HG03196 (cell line): Measurements from ENCODE around the gene CARMIL3.

Source experiments
- ATAC-seq: cut with Tn5 transposase; IDR thresholded peaks from one replicate; pipeline ENCODE4 v1.9.1; 2021; ENCODE audit not compliant: unreplicated experiment

Gene CARMIL3

GRCh38 chr14:24060984-24061913 is 9.4 kb downstream of the CARMIL3 start:
- ATAC-seq: no peak

GRCh38 chr14:24062216-24062980 is 10.6 kb downstream of the CARMIL3 start:
- no peak for ATAC-seq

DNA sequence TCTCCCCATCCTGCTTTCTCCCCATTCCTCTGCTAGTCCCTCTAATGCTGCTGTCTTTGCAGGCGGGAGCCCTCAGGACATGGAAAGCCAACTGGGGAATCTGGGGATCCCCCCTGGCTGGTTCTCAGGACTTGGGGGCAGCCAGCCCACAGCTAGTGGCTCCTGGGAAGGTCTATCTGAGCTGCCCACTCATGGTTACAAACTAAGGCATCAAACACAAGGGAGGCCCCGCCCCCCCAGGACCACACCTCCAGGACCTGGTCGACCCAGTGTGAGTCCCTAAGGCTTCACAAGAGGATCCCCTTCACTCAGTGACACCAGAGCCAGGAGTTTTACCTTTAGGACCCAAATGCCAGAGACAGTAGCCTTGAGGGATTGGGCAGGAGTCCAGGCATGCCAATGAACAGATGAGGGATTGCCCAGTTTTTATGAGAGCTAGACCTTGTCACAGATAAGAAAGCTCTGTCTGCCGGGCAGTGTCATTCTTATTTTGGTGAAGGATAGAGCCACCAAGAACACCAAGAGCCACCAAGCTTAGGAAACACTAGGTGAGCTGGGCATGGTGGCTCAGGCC is 11.5 kb downstream of the CARMIL3 start:
- ATAC-seq: no peak

DNA sequence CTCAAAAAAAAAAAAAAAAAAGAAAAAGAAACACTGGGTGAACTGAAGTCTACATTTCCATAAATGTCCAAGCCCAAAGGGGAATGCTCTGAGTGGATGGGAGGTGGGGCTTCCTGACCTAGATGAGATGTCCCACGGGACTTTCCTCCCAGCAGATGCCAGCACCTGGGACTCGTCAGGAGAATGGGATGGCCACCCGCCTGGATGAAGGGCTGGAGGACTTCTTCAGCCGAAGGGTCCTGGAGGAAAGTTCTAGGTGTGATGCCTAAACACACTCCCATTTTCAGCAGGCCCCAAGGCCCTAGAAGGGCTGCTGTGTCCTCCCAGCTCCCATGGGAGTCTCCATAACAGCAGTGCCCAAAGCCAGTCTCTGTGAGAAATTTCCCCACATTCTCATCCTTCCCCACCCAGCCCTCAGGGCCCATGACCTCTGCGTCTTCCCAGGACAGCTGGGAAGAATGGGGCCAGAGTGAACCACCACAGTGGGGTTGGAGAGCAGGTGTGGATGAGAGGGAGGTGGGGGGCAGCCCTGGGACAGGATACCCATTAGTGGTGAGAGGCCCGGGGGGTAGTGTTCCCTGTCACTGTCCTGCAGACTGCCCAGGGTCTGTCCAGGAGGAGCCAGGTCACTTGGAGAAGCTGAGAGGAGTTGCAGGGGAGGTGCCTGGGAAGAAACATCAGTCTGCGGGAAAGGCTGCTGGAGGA is 12.4 kb downstream of the CARMIL3 start:
- ATAC-seq: no peak

- no peak for ATAC-seq
These were observed 13.0 kb downstream of the CARMIL3 start for GRCh38 chr14:24064856-24065255.

DNA sequence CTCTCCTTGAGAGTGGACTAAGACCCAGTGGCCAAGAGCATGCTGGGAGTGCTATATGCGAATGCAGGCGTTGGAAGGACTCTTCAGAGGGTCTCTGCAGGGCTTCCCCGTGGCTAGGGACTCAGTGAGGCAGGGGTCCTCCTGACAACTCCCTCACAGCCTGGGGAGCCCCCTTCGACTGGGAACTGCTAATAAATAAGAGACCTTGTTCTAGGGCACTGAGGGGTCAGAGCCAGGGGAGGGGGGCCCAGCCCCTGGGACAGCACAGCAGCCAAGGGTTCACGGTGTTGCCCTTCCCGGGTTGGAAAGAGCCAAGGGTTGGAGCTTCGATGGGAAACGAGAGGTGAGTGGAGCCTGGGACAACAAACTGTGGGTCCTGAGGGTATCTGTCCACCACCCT is 13.6 kb downstream of the CARMIL3 start:
- ATAC-seq: no peak

DNA sequence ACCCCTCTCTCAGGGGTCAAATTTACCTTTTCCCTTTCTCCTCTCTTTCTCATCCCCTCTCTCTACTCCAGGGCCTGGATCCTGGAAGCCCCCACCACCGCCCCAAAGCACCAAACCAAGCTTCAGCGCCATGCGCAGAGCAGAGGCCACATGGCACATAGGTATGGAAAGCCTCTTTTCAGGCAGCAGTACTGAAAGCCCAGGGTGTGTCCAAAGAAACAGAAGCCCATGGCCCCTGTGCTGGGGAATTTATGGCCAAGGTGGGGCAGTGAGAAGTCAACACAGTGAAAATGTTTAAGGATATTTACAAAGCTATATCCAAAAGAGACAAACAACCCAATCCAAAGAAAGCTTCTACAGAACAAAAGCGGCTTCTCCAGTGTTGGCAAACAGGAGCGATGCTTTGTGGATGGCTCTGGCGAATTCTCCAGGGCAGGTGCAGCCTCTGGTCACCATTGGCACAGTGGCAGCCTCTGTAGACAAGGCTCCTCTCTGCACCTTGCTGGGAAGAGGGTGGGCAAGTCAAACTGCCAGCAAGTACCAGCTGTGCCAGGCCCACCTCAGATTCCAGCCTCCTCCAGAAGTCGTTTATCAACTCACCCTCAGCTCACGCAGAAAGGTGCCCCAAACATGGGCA is 14.8 kb downstream of the CARMIL3 start:
- ATAC-seq: no peak

DNA sequence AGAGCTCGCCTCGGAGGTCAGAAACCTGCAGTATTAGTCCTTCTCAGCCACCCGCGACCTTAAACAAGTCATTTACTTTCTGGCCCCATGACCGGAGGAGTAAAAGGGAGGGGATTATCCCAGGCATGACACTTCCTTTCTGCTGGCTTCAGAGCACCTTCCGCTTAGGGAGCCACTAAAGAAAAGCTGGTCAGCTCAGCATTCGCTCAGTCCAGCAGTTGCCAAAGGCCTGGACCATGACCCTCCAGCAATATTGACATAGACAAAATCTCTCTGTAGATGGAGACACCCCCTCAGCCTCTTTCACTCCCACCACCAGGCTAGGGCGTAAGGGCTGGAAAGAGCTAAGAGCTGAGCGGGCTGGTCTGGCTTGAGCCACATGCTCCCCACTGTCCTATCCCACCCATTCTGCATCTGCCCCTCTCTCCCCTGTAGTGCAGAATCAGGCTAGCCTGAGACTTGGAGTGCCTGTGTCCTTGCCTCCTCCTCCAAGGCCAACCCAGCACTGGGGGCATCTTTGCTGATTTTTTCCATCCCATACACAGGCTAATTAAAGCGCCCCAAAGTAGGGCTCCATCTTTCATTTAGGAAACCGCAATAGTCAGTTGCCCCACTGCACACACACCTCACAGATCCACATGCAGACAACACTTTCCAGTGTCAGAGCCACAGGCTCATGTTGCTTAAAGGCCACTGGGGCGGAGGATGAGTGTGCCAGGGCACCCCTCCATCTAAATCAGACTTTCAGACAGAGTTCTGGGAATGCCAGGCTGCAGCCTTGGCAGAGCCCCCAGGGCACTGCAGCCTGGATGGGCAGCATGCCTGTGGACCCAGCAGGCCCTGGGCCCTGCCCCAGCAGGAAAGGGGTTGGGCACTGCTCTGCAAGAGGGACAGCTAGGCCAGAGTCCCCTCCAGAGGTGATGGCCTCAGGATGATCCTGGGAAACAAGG is 15.6 kb downstream of the CARMIL3 start:
- no peak for ATAC-seq

GRCh38 chr14:24068711-24069410 is 17.1 kb downstream of the CARMIL3 start:
- ATAC-seq: no peak

DNA sequence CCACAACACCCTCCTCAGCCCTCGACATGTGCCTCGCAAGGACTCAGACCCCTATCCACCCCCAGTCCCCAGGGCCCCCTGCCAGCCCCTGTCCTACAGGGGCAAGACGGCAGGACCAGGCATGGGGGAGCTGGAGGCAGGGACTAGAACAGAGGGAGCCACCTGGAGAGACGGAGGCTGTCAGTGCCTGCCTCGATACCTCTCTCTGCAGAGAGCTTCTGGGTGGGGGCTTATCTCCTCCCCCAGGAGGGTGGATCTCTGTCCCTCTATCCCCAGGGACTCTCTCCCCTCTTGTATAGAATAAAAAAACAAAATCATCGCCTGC is 17.6 kb downstream of the CARMIL3 start:
- ATAC-seq: no peak

DNA sequence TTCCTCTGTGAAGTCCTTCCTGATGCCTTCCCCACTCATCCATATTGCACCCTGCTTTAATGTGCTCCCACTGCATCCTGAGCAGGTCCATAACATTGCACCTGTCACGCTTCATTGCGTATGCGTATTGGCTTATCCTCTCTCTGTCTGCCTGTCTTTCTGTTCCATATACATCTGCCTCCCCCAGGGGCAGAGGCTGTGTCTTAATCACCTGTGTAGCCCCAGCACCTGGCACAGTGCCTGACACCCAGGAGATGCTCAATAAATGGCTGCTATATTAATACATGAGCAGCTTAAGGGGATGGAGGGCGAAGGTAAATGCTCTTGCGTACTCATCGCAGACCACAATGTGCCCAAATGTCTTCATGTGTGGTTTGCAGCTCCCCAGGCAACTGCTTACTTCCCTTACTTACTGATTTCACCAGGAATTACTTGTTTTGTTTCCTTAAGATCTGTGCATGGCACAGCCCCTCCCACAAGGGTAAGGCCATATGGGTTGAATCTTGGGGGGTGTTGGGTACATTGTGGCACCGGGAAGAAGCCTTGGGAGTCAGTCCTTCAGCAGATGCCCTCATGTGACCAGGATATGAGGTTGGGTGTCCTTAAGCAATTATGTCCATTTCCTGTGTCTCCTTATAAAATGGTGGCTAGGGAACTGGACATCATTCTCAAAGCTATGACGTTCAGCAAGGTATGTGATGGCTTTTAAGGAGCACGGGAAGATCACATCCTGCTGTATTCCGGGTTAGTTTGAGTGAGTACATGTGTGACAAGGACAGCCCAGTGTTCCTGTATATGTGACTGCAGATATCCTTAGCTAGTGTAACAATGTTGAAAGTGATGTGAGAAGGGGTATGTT is 18.7 kb downstream of the CARMIL3 start:
- no peak for ATAC-seq

GRCh38 chr14:24071144-24071697 is 19.4 kb downstream of the CARMIL3 start, which contains the start of gene CPNE6:
Gene CPNE6 (plus strand): TSS chr14:24071562. CDS start chr14:24072937, 1,375 bp downstream.
- ATAC-seq: no peak

- no peak for ATAC-seq
These were observed 20.1 kb downstream of the CARMIL3 start for GRCh38 chr14:24071836-24072430.

- ATAC-seq: no peak
These were observed 20.6 kb downstream of the CARMIL3 start for GRCh38 chr14:24072436-24072835.

GRCh38 chr14:24072881-24073877 is 21.4 kb downstream of the CARMIL3 start:
- ATAC-seq: no peak
